Measurements from ENCODE around the gene ISOC1.

Gene ISOC1

DNA sequence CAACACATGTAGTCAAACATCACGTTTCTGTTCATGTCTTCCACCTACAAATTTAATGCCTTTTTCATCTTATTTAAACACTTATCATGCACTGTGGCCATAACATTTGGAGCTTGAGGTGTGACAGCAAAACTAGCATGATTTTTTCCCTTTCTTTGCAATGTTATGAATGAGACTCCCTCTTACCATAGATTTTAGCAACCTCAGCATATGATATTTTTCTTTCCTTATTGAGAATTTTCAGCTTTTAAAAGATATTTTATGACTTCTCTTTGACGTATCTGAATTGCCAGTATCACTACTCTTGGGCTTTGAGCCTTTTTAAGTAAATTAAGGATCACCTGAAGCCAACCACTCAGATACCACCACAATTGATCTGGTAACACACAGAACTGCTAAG, 32.7 kb upstream of the ISOC1 start:
- no peak overlapping the region for H3K4me3 ChIP-seq (ENCODE audit: low read depth, low read length)
- TF ChIP-seq, protein P1, sequence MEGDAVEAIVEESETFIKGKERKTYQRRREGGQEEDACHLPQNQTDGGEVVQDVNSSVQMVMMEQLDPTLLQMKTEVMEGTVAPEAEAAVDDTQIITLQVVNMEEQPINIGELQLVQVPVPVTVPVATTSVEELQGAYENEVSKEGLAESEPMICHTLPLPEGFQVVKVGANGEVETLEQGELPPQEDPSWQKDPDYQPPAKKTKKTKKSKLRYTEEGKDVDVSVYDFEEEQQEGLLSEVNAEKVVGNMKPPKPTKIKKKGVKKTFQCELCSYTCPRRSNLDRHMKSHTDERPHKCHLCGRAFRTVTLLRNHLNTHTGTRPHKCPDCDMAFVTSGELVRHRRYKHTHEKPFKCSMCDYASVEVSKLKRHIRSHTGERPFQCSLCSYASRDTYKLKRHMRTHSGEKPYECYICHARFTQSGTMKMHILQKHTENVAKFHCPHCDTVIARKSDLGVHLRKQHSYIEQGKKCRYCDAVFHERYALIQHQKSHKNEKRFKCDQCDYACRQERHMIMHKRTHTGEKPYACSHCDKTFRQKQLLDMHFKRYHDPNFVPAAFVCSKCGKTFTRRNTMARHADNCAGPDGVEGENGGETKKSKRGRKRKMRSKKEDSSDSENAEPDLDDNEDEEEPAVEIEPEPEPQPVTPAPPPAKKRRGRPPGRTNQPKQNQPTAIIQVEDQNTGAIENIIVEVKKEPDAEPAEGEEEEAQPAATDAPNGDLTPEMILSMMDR (IDR thresholded peaks at IDR 0.05; ENCODE audit: low read depth, low read length): no peak

DNA sequence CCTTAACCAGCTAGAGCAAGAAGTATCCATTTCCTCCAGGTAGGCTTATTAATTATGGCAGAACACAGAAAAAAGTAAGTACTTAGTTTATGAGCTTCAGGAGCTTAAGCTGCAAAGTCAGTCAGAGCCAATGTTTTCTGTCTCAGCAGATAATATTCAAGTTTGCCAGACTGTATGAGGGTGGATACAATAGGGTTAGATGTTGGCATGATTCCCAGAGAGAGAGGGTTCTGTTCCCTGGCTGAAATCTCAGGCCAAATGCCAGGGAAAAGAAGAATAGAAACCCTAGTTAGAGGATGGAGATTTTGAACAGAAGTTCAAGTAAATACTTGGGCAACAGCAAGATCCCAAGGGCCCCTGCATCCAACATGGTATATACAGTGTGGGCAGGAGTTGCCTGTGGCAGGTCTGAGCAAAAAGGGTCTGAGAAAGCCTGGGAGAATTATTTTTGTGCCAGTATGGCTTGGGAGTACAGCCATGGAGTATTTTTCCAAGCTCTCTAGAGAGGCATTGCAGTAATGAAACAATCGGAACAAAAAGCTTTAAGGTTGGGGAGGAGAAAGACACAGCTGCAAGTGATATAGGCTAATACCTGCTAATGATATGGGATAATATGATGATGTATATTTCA, 31.0 kb upstream of the ISOC1 start:
- TF ChIP-seq, protein P1 (IDR thresholded peaks at IDR 0.05; ENCODE audit: low read depth, low read length): no peak
- H3K4me3 ChIP-seq (ENCODE audit: low read depth, low read length): no peak overlapping the region

DNA sequence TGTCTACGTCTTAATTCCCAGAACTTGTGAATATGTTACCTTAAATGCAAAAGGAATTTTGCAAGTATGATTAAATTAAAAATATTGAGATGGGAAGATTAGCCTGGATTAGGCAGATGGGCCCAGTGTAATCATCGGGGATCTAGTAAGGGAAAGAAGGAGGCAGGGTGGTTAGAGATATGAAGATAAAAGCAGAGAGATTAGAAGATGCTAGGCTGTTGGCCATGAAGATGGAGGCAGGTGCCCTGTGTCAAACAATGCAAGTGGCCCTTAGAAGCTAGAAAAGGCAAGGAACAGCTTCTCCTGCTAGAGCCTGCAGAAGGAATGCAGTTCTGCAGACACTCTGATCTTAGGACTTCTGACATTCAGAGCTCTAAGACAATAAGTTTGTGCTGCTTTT, 28.8 kb upstream of the ISOC1 start:
- H3K4me3 ChIP-seq (ENCODE audit: low read depth, low read length): no peak overlapping the region
- TF ChIP-seq, protein P1 (IDR thresholded peaks at IDR 0.05; ENCODE audit: low read depth, low read length): no peak

DNA sequence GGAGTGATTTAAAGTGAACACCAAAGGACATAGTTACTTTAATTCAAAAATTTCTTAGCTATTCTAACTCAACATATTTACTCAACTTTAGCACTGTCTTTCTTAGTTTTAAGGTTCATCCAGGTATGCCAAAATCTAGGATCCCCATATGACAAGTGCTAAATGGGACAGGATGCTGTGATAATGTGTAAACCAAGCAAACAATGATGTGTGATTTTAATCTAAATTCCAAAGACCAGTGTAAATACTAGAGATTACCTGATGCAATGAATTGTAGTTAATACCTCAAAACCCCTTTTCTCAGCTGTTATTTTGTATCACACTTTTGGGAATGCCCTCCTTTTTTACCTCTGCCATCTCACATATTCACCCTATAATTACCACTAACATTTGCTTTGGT, 26.8 kb upstream of the ISOC1 start:
- TF ChIP-seq, protein P1 (IDR thresholded peaks at IDR 0.05; ENCODE audit: low read depth, low read length): no peak
- no peak overlapping the region for H3K4me3 ChIP-seq (ENCODE audit: low read depth, low read length)

DNA sequence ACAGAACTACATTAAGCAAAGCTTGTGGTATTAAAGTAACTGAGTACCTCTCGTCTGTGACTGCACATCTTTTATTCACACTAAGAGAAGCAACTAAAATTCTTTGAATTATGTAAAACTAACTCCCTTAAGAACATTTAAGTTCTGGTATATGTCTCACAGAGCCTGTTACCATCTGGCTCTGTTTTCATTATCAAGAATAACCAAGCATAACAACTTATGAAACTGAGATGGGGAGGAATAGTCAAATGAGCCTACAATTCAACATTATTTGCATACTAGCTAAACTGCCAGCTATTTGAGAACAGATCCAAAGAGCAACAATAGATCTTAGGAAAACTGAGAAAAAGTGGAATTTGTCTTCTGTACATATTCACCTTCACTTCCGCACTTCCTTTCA, 25.3 kb upstream of the ISOC1 start:
- no peak overlapping the region for H3K4me3 ChIP-seq (ENCODE audit: low read depth, low read length)
- TF ChIP-seq, protein P1 (IDR thresholded peaks at IDR 0.05; ENCODE audit: low read depth, low read length): no peak

DNA sequence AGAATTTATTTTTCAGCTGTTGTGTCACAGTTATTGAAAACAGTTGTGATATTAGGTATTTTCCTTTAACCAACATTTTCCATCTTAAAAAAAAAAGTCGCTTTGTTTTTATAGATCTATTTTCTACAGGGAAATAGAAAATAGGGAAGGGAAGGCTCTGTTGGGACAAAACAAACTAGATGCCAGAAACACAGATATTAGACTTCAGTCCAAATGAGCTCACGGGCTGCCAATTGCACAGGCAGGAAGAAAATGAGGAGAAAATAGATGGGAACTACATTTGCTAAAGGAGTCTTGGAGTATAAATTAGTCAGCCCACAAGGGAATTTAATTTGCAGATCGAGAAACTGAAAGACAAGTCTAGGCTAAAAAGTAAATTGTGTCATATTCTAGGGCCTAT, 21.4 kb upstream of the ISOC1 start:
- TF ChIP-seq, protein P1 (IDR thresholded peaks at IDR 0.05; ENCODE audit: low read depth, low read length): no peak
- H3K4me3 ChIP-seq (ENCODE audit: low read depth, low read length): no peak overlapping the region

DNA sequence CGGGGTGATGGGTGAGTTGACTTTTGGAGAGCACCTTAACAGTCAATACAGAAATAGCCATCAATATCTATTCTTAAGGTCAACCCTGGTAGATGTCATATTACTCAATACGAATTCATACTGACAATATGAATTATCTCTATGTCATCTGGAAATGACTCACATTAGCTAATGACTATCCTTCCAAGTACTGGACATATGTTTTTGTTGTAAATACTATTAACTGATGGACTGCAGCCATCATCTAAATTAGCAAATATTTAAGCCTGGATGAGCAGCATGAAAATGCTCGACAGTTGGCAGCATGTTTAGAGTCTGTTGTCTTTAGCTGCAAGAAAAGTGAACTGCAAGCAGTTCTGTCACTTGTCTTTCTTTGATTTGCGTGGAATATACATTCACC, 19.6 kb upstream of the ISOC1 start:
- H3K4me3 ChIP-seq (ENCODE audit: low read depth, low read length): no peak overlapping the region
- TF ChIP-seq, protein P1 (IDR thresholded peaks at IDR 0.05; ENCODE audit: low read depth, low read length): no peak

Data from WI38 (cell line).